Heart left ventricle (tissue), 16 donors: ENCODE measurements around the gene MRPL53. TPM values are rescaled to one million over a fixed set of nuclear protein-coding genes. Genes with fewer than 3 reads are reported as not detected.
"Not testable (repeated sequence)": the region's sequence is repeated elsewhere in the genome, so short reads cannot be mapped to it uniquely, and the experiment has no call there.

ENCODE experiments used
- ATAC-seq, 4 donors: fragments of 200-7000 bp; cut with Tn5 transposase; one replicate each; pipeline ENCODE4 v1.9.1; 2020 to 2022; ENCODE audit warnings: moderate library complexity in 4 of 4, mild to moderate bottlenecking in 3 of 4, moderate number of reproducible peaks in 1 of 4
- DNase-seq, 5 donors: peaks; one replicate each; pipeline ENCODE4 v3.0.0-alpha.2; 2020
- H3K27ac ChIP-seq, 12 donors: fragments of 200-600 bp; sonication (generic) in 4 of 12; one replicate each; pipeline versions ENCODE4 v1.5.0 to v1.8.0; 2016 to 2022; ENCODE audit warnings: mild to moderate bottlenecking in 2 of 12
- H3K27me3 ChIP-seq, 9 donors: fragments of 200-600 bp; sonication (generic) in 2 of 9; one replicate each; pipeline versions ENCODE4 v1.5.1 to v1.8.0; 2016 to 2022; ENCODE audit warnings: mild to moderate bottlenecking in 3 of 9
- H3K36me3 ChIP-seq, 9 donors: fragments of 200-600 bp; sonication (generic) in 2 of 9; one replicate each; pipeline versions ENCODE4 v1.5.0 to v1.8.0; 2018 to 2022; ENCODE audit warnings: mild to moderate bottlenecking in 2 of 9
- H3K4me1 ChIP-seq, 12 donors: fragments of 200-600 bp; sonication (generic) in 4 of 12; one replicate each; pipeline versions ENCODE4 v1.5.0 to v1.8.0; 2016 to 2022; ENCODE audit warnings: mild to moderate bottlenecking in 3 of 12
- H3K4me3 ChIP-seq, 12 donors: fragments of 200-600 bp; sonication (generic) in 4 of 12; one replicate each; pipeline versions ENCODE4 v1.5.0 to v1.8.0; 2017 to 2022; ENCODE audit warnings: mild to moderate bottlenecking in 9 of 12, moderate library complexity in 4 of 12
- H3K9me3 ChIP-seq, 12 donors: fragments of 200-600 bp; sonication (generic) in 4 of 12; one replicate each; pipeline versions ENCODE4 v1.5.0 to v1.8.0; 2016 to 2022; ENCODE audit warnings: mild to moderate bottlenecking in 1 of 12
- POLR2A ChIP-seq, 2 donors: fragments of 450-650 bp; IDR thresholded peaks; one replicate each; pipeline ENCODE4 v1.6.1; 2017; ENCODE audit warnings: antibody characterized with exemption in 2 of 2, mild to moderate bottlenecking in 2 of 2, moderate library complexity in 2 of 2
- WGBS, 4 donors: extraction: QIAGEN DNeasy Blood & Tissue Kit in 2 of 4; methylation state at CpG; one replicate each; pipeline versions ENCODE4 v1.1.5 to v1.1.7; 2013 to 2018; 5-methylcytosine and 5-hydroxymethylcytosine counted together
- intact Hi-C, 10 donors: fragments of 100-400 bp; cut with DNase I; formaldehyde crosslinking; loops; one replicate each; pipeline versions ENCODE4 v1.11.1 to v1.14.2; 2022
- polyA plus RNA-seq, 2 donors: library from polyadenylated mRNA; stranded (reverse); fragments of 200-250 nt; gene quantifications; one replicate each; pipeline ENCODE4 v1.2.3, GENCODE V29; 2013
- total RNA-seq, 9 donors: library from RNA; depleted of rRNA in 2 of 9; stranded (reverse); fragments of >200 nt in 2 of 9; fragmentation: NEBNext Ultra II Directional in 3 of 9; extraction: Animal tissue kit (Norgen Biotek cat#: 25700) in 3 of 9; gene quantifications; one replicate each; pipeline versions ENCODE4 v1.1.0 to v1.2.4, GENCODE V29; 2016 to 2023
- TF ChIP-seq, protein P1 (sequence below), 12 donors: fragments of 200-600 bp; sonication (generic) in 4 of 12; IDR thresholded peaks; one replicate each; pipeline versions ENCODE4 v1.5.0 to v1.8.0; 2018 to 2022; ENCODE audit warnings: antibody characterized with exemption in 12 of 12, mild to moderate bottlenecking in 5 of 12
- donor health status: ischemic (EF 13 %, LVEDD 7.1; RV severe dilation, severe dysfunction).
- donor health status: healthy with polysubstance abuse.
- donor health status: DM: no; HTN: yes; CAD: no.
- donor health status: DM: no; HTN: no; CAD: no.
- donor health status: ischemic (EF 25% LVEDD 6.9; RV normal size, moderate dysfunction).
- donor health status: ischemic (EF 25% LVEDD 5.7; RV mildly dilated, moderate dysfunction).
- donor health status: healthy.
- donor health status: DM: yes; HTN: yes; CAD: no.
- donor health status: ischemic (EF 35%, LVEDD 5.7; RV mildly dilated, moderate dysfunction).
- donor health status: nonischemic (EF 11% LVEDD 7.7; RV severe dilation, severe dysfunction).
- donor health status: DM: yes; HTN: yes; CAD: no.
- donor health status: PGD.
- donor health status: ischemic (EF 29% LVEDD 5.4; RV normal size, mild dysfunction).
- donor health status: nonischemic (EF 23%, LVEDD 6.1; RV moderate dilation, normal function).

Gene MRPL53
- total and polyA plus RNA-seq, 11 donors: 64.9 to 180 (median 135) TPM

- peaks cover 0 to 51% (median 37%) of the 10 kb centered on the region in 9 donors for H3K36me3 ChIP-seq
- intact Hi-C loops: no loop called here
- WGBS, 4 donors: 87 to 95% (median 89%) methylated on average over 5 of the region's 5 CpGs
Observed at GRCh38 chr2:74474899-74475298, 2.4 kb upstream of the MRPL53 start.

GRCh38 chr2:74474481-74474880 is 2.0 kb upstream of the MRPL53 start:
- H3K27me3 ChIP-seq: no peaks in the 10 kb centered on the region
- peaks cover 0 to 47% (median 33%) of the 10 kb centered on the region in 9 donors for H3K36me3 ChIP-seq
- H3K27ac ChIP-seq: no peak overlapping the region
- ATAC-seq (no peak), DNase-seq (no peak)
- intact Hi-C loops: no loop called here
- WGBS, 4 donors: 91 to 96% (median 93%) methylated on average over 6 of the region's 6 CpGs
- TF ChIP-seq POLR2A (IDR thresholded peaks at IDR 0.05): no peak
- TF ChIP-seq, protein P1, sequence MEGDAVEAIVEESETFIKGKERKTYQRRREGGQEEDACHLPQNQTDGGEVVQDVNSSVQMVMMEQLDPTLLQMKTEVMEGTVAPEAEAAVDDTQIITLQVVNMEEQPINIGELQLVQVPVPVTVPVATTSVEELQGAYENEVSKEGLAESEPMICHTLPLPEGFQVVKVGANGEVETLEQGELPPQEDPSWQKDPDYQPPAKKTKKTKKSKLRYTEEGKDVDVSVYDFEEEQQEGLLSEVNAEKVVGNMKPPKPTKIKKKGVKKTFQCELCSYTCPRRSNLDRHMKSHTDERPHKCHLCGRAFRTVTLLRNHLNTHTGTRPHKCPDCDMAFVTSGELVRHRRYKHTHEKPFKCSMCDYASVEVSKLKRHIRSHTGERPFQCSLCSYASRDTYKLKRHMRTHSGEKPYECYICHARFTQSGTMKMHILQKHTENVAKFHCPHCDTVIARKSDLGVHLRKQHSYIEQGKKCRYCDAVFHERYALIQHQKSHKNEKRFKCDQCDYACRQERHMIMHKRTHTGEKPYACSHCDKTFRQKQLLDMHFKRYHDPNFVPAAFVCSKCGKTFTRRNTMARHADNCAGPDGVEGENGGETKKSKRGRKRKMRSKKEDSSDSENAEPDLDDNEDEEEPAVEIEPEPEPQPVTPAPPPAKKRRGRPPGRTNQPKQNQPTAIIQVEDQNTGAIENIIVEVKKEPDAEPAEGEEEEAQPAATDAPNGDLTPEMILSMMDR (IDR thresholded peaks at IDR 0.05): no peak
- no peaks in the 10 kb centered on the region for H3K9me3 ChIP-seq
- peaks cover 4 to 34% (median 21%) of the 10 kb centered on the region in 12 donors for H3K4me1 ChIP-seq
- H3K4me3 ChIP-seq: no peak overlapping the region

More at GRCh38 chr2:74474899-74475298, 2.4 kb upstream of the MRPL53 start:
- Histone ChIP-seq H3K4me1 (peaks cover 4 to 34% (median 21%) of the 10 kb centered on the region in 12 donors), H3K27me3 (no peaks in the 10 kb centered on the region), H3K27ac (no peak overlapping the region), H3K4me3 (no peak overlapping the region), H3K9me3 (no peaks in the 10 kb centered on the region)
- no peak for ATAC-seq
- DNase-seq: no peak
- no peak for TF ChIP-seq POLR2A (IDR thresholded peaks at IDR 0.05)
- TF ChIP-seq, protein P1 (IDR thresholded peaks at IDR 0.05): peak in 5 of 12 donors; percentile 7 to 17 (median 12)

GRCh38 chr2:74472945-74473258 is 422 bp upstream of the MRPL53 start:
- TF ChIP-seq, protein P1 (IDR thresholded peaks at IDR 0.05): no peak
- no peak for TF ChIP-seq POLR2A (IDR thresholded peaks at IDR 0.05)
- H3K36me3 ChIP-seq: peaks cover 0 to 35% (median 21%) of the 10 kb centered on the region in 9 donors
- peak; percentile 3 to 22 (median 6) for ATAC-seq
- H3K27ac ChIP-seq: peak overlapping the region; percentile 64 to 95 (median 89)
- intact Hi-C loops: no loop called here
- H3K4me3 ChIP-seq: peak overlapping the region; percentile 49 to 93 (median 74)
- no peaks in the 10 kb centered on the region for H3K27me3 ChIP-seq
- H3K9me3 ChIP-seq: no peaks in the 10 kb centered on the region
- WGBS, 4 donors: 7 to 22% (median 12%) methylated on average over 7 of the region's 7 CpGs
- DNase-seq: no peak
- peaks cover 4 to 34% (median 21%) of the 10 kb centered on the region in 12 donors for H3K4me1 ChIP-seq

- H3K36me3 ChIP-seq: peaks cover 0 to 23% (median 17%) of the 10 kb centered on the region in 9 donors
- H3K9me3 ChIP-seq: no peaks in the 10 kb centered on the region
- WGBS, 4 donors: 61 to 64% (median 63%) methylated on average over 16 of the region's 16 CpGs
- peak overlapping the region; percentile 49 to 93 (median 74) for H3K4me3 ChIP-seq
- no peak for TF ChIP-seq POLR2A (IDR thresholded peaks at IDR 0.05)
- TF ChIP-seq, protein P1 (IDR thresholded peaks at IDR 0.05): no peak
- H3K27ac ChIP-seq: peak overlapping the region; percentile 64 to 95 (median 89)
- no peaks in the 10 kb centered on the region for H3K27me3 ChIP-seq
- ATAC-seq (peak in 1 of 4 donors; percentile 1), DNase-seq (no peak)
- peaks cover 4 to 29% (median 21%) of the 10 kb centered on the region in 12 donors for H3K4me1 ChIP-seq
- intact Hi-C loops: no loop called here
Observed at GRCh38 chr2:74471332-74472065, 981 bp downstream of the MRPL53 start.

DNA sequence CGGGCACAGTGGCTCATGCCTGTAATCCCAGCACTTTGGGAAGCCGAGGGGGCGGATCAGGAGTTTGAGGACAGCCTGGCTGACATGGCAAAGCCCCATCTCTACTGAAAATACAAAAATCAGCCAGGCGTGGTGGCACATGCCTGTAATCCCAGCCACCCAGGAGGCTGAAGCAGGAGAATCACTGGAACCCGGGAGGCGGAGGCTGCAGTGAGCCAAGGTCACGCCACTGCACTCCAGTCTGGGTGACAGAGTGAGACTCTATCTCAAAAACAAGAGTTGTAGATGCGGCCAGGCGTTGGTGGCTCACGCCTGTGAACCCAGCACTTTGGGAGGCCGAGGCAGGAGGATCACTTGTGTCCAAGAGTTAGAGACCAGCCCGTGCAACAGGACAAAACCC is 1.7 kb downstream of the MRPL53 start:
- 95 to 97% (median 95%) methylated on average over 12 of the region's 12 CpGs for WGBS, 4 donors
- ATAC-seq: not testable (repeated sequence)

More for the DNA sequence above, 1.7 kb downstream of the MRPL53 start:
- peak overlapping the region in 1 of 12 donors; percentile 91 for H3K27ac ChIP-seq
- intact Hi-C loops, H3K4me3 ChIP-seq, H3K9me3 ChIP-seq, H3K27me3 ChIP-seq, DNase-seq: not testable (repeated sequence)
- H3K36me3 ChIP-seq: peaks cover 0 to 22% (median 14%) of the 10 kb centered on the region in 9 donors
- peaks cover 4 to 35% (median 26%) of the 10 kb centered on the region in 12 donors for H3K4me1 ChIP-seq
